GM21825 (cell line): ENCODE results near the gene NTRK2.
A peak's percentile ranks its signal among the peaks of the same experiment; 100 is the strongest.

Source experiments
- ATAC-seq: cut with Tn5 transposase; IDR thresholded peaks from one replicate; pipeline ENCODE4 v1.9.1; 2021; ENCODE audit warnings: mild to moderate bottlenecking, moderate library complexity; ENCODE audit not compliant: unreplicated experiment

NTRK2 gene

DNA sequence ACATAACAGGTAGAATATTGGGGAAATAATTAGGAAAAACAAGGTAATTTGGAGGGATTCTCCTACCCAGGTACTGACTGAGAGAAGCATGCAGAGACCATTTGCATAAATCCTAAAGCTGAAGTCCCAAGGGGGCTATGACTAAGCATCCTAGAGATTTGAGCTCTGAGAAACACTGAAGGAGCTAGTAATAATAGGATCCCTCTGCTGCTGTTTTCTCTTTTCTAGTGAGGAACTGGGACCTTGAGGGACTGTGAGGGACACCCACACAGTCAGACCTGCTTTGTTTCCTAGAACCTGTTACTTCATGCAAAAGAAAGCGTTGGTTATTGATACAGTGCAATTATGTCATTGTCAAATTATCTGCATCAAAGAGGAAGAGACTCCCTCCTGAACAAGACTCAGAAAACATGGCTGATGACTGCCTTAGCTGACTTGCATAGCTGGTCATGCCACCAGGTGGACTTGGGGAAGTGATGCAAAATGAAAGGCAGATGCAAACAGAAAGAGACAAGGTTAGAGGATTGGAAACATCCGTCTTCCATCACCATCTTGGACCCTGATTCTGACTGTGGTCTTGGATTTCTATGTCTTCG, 335.4 kb downstream of the NTRK2 start:
- ATAC-seq: no peak

DNA sequence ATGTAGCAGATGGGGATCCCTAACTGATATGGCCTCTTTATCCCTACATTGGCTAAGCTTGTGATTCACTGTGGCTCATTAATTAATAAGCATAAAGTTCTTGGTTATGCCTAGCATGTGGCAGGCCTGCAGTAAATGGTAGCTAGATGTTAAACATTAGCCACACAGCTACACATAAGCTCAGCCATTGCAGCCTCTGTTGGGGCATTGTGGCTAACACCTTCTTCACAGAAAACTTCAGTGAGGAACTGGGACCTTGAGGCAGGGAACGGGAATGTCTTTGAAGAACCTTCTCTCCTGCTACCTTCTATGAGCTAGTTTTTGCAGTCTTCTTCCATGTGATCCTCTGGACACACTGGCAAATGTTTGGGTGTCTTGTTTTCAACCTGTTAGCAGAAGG, 338.2 kb downstream of the NTRK2 start:
- no peak for ATAC-seq

DNA sequence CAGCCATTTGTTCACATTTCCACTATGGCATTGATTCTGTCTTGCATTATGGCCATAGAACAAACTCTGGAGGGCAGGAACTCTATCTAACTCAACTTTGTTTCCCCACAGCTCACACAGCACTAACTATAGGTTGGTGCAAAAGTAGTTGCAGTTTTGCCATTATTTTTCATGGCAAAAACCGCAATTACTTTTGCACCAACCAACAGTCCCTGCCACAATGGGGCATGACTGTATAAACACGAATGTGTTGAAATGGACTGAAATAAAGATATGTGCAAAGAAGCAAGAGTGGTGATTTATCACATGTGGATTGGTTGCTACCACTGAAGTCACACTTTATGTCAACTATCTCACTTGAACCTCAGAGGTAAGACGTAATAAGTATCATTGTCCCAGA, 338.7 kb downstream of the NTRK2 start:
- no peak for ATAC-seq

DNA sequence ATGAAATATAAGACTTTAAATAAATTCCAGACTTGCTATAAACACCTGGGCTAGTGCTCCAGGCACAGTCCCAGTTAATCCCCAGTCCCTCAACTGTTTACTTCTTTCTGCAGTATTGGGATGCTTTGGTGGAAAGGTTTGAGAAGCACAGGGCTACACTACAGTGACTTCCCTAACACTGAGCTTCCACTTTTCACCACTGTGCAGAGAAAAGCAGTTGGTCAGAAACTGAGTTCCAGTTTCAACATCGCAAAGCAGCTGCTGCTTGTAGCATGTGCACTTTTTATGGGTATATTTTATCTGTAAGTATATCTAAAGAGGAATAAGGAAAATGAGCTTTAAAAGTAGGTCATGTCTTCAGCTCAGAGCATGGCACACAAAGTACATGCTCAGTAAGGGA, 339.7 kb downstream of the NTRK2 start:
- peak; percentile 54 for ATAC-seq

DNA sequence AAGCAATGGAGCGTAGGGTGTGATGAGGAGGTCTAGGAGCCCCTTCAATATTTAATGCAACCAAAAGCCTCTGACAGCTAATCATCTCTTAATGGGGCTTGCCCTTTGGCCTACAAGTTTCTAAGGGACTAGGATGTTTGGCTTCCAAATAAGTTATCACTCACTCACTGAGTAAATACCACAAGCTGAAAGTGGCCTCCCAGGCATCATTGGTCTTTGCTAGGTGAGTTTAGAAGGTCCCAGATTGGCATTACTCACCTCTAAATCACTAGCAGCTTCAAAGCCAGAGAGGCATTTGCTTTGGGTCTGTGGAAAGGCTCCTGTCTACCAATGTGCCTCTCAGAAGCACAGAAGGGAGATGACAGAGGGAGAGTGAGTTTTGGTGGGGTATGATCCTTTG, 344.2 kb downstream of the NTRK2 start:
- ATAC-seq: no peak

DNA sequence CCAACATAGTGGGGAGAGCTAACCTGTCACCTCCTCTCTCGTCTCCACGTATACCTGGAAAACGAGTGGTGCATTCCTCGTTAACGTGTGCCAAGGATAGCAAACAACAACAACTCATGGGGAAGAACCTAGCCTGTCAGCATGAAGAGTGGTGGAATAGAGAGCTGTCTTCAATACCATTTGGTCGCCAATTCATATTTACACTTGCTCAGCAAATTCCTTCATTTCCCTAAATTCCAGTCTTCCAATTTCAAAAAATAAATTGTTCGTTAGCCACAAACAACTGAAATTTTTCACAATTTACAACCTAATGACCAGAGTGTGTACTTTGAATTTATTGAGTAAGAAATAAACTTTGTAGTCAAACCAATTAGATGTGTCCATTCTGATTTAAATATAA, 344.8 kb downstream of the NTRK2 start:
- no peak for ATAC-seq

DNA sequence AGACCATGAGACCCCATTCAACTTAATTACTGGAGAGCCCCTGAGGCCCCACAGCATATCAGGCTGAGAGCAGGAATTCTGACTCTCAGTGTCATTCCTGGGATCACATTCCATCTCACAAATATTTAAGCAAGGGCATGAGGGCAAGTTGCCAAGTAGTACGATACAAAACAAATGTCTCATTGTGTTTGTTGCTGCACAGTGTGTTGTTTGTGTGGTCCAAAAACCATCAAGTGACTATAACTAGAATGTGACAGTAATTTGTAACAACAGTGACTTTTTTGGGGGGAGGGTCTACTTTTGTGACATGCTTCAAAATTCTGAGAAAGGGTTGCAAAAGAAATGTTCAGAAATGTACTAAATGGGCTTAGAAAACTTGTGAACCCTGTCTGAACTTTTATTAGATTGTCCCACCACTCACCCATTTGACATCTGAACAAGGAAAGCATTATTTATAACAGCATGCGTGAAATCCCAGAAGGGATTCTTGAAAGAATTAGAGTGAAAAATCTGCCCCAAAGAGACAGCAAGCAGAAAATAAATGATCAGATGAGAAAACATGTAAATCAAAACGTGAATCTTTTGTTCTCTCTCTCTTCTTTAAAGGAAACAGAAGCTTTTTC, 347.0 kb downstream of the NTRK2 start:
- ATAC-seq: no peak

DNA sequence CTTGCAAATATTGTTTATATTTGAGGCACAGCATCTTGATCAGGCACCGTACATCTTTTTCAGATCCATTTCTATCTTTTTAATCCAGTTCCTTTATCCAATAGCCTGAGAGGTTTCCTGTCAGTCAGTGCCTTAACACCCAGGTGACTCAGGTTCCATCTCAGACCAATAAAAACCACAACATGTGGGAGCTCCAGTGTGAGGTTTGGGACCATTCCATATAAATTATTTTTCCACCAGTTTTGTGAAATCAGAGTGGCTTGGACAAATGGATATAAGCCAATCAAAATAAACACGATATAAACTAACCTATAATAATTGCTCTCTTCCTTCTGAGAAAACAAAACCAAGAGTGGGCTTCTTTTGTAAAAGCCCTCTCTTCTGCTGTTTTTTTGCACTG, 351.3 kb downstream of the NTRK2 start:
- no peak for ATAC-seq

DNA sequence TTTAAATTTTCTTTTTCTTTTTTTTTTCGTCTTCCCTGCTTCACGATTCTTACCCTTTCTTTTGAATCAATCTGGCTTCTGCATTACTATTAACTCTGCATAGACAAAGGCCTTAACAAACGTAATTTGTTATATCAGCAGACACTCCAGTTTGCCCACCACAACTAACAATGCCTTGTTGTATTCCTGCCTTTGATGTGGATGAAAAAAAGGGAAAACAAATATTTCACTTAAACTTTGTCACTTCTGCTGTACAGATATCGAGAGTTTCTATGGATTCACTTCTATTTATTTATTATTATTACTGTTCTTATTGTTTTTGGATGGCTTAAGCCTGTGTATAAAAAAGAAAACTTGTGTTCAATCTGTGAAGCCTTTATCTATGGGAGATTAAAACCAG, 352.2 kb downstream of the NTRK2 start:
- ATAC-seq: no peak

DNA sequence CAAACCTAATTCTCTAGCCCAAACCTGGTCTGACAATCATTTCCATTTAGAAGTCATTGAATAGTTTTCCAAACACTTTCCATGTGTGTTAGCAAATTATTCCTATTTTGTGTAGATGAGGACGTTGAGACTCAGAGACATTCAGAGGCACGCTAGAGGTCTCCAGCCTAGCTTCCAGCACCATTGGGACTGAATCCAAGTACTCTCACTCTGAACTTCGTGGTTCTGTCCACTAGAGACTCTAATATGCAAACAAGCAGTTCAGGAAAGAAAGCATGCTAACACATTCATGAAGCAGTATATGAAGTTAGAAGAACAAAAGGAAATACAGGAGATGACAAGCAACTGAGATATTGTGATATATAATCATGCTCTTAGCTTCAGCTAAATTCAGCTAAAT, 354.8 kb downstream of the NTRK2 start:
- no peak for ATAC-seq

DNA sequence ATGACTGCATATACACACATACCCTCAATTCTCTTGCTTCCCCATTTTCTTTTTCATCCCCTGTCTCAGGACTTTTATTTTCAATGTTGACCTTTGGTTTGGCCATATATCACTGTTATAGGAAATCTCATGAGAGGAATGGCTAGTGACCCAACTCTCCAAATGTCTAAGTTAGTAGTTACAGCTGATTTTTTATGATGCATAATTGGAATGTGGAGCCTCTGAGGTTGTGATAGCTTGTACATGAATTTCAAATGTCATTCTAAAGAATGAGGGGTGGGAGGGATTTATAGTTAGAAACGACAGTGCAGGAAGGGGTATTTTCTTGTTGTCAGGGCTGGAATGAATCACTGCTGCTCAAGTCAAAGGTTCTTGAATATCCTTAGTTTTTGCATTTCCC, 356.1 kb downstream of the NTRK2 start:
- no peak for ATAC-seq

DNA sequence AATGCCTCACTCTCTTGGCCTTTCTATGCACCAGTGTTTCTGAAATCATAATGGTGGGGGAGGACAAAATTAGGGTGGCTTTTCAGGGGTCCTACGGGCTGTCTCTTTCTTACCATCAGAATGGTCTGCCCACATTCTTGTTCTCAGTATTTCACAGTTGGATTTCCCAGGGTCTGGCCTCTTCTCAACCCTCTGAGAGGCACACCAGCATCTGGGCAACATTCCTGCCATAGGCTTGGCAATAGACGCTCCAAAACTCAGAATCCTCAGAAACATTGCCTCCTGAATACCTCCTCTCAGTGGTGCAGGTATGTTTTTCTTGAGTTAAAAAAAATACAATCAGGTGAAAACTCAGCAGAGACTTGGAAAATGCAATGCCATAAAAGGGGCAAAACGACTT, 358.3 kb downstream of the NTRK2 start:
- ATAC-seq: no peak

DNA sequence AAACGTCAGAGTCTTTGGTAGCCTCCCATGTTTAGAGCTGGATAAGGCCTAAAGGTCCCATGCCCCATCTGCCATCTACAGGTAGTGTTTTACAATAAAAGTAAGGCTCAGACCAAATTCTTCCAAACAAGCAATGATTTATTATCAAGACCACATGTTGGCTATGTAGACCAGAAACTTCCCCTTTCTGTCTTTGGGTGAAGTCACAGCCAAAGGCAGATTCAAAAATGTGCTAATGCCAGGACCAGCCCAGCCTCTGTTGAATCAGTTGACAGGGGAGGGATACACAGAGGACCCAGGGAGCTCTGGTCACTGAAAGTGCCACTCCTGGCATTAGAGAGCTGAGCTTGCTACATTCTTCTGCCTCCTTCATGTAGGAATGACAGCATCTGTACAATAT, 360.8 kb downstream of the NTRK2 start:
- ATAC-seq: no peak

DNA sequence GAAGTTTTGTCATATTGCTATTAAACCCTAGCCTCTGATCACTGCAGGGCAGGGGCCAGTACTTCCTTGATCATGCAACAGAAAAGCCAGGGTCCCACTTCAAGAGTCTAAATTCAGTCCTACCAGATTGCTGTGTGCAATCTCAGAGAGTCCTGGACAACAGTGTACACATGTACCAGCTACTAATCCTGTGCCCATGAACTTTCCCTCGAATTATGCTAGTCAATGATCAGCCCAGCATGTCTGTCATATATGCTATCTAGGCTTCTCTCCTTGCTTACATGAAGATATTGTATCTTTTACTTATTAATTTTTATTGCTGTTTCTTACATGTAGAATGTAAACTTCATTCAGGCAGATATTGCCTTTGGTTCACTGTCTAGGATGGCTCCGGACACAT, 367.0 kb downstream of the NTRK2 start:
- no peak for ATAC-seq

DNA sequence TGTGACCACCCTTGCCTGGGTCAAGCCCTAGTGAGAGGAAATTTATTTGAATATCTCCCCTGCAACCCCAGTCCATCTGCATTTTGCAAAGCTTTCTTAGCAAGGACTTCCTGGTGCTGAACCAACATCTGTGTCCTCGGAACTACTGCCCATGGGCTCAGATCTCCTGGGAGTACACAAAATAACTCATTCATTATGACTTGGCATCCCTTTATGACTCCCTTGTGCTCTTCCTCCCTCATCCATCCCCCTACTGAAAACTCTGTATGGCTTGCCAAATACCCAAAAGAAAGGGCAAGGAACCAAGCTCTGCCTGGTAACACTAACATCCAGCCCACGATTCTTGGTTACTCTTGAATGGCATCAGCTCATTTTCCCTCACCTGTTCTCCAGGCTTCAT, 368.5 kb downstream of the NTRK2 start:
- no peak for ATAC-seq

DNA sequence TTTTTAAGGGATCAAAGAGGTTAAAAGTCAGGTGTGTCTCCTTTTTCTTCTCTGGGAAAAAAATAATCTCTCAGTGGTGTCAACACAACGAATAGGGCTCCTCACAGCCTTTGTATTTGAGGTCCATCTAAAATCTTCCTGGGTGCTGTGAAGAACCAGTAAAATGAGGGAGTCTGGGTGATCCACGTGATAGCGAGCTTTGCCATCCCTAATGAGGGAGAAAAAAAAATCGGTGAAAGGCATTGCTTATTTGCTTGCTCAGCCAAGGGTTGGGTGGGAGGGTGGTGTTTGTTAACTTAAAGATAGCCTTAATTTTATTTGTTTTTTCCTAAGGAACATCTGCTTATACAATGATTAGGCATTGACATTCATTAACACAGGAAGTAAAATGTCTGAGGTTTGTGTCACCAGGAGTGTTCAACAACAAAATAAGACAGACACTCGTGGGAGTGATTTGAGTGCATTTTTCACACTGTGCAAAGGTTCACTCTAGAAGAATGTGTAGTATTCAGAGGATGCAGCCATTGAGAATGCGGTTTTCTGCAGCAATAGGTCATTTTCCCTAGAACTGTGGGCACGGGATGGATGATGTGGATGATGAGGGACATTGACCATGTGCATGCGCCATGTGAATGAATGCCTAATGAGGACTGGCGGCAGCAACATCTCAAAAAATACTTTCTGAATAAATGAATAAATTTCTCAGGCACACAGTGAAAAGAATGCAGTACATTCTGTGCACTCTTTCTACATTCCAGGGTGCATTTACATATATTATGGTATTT, 369.5 kb downstream of the NTRK2 start:
- no peak for ATAC-seq

DNA sequence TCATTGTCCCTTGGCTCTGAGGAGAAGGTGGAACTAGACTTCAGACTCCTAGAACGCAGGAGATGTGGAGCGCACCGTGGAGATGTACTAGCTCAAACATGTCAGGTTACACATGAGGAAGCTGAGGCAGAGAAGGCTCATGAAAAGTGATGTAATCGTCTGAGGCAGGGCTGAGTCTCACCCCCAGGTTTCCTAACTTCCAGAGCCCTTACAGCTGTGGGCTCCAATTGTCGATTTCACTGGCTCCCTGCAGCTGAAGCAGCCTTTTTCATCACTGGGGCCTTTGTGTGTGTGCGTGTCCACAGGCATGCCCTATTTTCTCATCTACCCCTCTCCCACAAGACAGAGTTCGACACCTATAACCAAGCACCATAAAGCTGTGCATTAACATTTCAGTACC, 370.6 kb downstream of the NTRK2 start:
- no peak for ATAC-seq

DNA sequence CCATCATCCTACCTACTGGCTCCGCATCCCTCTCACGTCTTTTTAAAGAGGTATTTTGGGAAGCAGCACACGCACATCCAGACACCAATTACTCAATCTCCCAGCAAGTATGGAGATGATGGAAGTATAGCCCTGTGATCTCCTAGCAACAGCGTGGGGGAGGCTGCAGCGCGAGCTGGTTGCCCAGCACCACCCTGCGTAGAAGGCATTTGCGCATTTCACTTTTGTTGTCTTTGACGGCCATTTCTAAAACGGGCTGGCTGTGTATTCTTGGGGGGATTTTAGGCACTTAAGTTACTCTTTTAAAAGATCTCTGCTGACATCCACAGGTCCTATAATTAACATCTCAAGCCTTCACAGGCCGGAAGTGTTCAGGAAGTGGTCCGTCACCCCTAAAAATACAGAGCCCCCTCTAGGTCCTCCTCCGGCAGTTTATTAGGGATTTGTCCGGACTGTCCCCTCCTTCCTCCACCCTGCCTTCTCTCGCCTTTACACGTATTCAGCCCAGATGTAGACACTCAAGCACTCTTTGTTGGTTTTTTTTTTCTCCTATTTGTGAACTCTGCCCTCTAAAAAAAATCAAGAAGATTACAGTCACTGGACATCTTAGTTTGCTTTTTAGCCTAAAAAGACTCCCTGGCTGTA, 371.4 kb downstream of the NTRK2 start:
- ATAC-seq: no peak

DNA sequence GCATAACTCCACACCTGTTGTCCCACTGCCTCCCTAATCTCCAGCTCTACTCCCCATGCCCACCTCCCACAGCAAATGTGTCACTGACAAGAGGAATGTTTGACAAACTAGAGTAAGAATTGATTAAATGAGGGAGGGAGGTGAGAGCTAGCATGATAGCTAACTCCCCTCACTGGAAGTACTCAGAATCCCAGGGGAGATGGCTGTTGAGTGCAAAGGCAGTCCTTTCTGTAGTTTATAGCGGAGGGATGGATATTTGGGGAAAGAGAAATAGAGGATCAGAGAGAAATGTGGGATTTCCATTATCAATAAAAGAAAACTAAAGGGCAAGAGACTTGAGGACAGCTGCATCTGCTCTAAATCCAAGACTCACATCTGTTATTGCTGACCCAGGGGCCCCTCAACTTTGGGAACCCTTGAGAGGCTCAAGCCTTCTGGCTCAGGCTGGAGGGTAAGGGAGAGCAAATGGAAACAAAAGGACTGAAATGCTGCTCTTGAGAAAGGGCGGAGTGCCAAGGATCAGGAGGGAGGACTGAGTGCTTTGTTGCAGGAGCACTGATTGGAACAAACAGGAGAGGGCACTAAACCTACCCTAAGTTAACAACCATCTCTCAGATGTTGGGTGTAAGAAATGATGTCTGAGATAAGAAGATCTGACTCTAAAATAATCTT, 372.1 kb downstream of the NTRK2 start:
- ATAC-seq: no peak

DNA sequence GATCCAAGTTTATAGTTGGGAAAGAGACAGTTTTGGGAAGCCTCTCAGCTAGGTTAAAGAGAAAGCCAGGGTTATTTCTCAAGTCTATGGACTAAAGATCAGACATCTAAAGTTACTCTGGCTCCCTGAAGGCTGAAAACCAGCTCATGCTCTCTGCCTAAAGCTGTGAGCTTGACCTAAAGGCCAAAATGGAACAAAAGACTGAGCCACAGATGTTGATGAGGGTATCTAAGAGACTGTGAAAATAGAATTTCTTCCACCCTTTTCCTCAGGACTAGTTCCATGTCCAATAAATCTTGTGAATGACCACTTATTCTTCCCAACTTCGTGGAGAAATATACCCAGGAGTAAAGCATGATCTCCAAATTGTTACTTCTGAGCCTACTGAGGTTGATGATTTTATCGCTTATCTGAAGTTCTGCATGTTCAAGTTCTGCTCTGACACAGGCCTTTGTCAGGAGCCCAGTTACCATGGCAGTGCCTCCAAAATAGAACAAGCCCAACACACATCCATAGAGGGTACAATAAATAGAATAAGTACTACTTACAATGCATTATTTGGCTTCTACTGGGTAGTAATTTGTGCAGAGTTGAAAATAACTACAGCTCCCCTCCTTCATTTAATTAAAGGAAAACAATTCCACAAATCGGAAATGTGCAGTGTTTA, 373.6 kb downstream of the NTRK2 start:
- ATAC-seq: no peak

DNA sequence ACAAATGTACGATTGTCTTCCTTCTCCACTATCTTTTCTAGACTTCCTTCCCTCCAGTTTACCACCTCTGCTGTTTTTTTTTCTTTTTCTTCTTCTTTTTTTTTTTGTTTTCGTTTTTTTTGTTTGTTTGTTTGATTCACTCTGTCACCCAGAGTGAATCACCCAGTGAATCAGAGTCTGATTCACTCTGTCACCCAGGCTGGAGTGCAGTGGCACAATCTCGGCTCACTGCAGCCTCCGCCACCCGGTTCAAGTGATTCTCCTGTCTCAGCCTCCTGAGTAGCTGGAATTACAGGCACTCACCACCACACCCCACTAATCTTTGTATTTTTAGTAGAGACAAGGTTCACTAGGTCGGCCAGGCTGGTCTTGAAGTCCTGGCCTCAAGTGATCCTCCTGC, 375.7 kb downstream of the NTRK2 start:
- no peak for ATAC-seq
